Ascending aorta (tissue), 2 donors: ENCODE data around the gene MEDAG. TPM values are rescaled to one million over a fixed set of nuclear protein-coding genes. Genes with fewer than 3 reads are reported as not detected.

Source experiments
- DNase-seq, 2 donors: peaks; one replicate each; pipeline ENCODE4 v3.0.0-alpha.2; 2019; ENCODE audit warnings: low spot score in 2 of 2
- H3K27ac ChIP-seq, 2 donors: fragments of 200-600 bp; sonication (generic); one replicate each; pipeline ENCODE4 v1.5.1; 2016 to 2017; ENCODE audit warnings: mild to moderate bottlenecking in 1 of 2
- H3K27me3 ChIP-seq: fragments of 200-600 bp; sonication (generic); one replicate; pipeline ENCODE4 v1.5.1; 2017
- H3K36me3 ChIP-seq, 2 donors: fragments of 200-600 bp; sonication (generic); one replicate each; pipeline ENCODE4 v1.5.1; 2016
- H3K4me1 ChIP-seq, 2 donors: fragments of 200-600 bp; sonication (generic); one replicate each; pipeline ENCODE4 v1.5.1; 2016 to 2017; ENCODE audit warnings: mild to moderate bottlenecking in 1 of 2
- H3K4me3 ChIP-seq, 2 donors: fragments of 200-600 bp; sonication (generic); one replicate each; pipeline ENCODE4 v1.5.1; 2016 to 2017; ENCODE audit warnings: mild to moderate bottlenecking in 1 of 2
- H3K9me3 ChIP-seq, 2 donors: fragments of 200-600 bp; sonication (generic); one replicate each; pipeline ENCODE4 v1.5.1; 2016
- intact Hi-C: fragments of 100-400 bp; cut with DNase I; formaldehyde crosslinking; loops from one replicate; pipeline ENCODE4 v1.15.1; 2023
- total RNA-seq: library from RNA; depleted of rRNA; stranded (reverse); fragments of >200 nt; gene quantifications from one replicate; pipeline ENCODE4 v1.1.0, GENCODE V29; 2016
- TF ChIP-seq, protein P1 (sequence below), 3 experiments: fragments of 200-600 bp in 2 of 3; fragments of 450-650 bp in 1 of 3; sonication (generic) in 2 of 3; IDR thresholded peaks; one replicate each; pipeline ENCODE4 v1.5.1; 2016 to 2019; ENCODE audit warnings: antibody characterized with exemption in 3 of 3, mild to moderate bottlenecking in 1 of 3, moderate library complexity in 1 of 3

Gene MEDAG
- total RNA-seq, 1 donor from 2014 or later, result 98.8 TPM

DNA sequence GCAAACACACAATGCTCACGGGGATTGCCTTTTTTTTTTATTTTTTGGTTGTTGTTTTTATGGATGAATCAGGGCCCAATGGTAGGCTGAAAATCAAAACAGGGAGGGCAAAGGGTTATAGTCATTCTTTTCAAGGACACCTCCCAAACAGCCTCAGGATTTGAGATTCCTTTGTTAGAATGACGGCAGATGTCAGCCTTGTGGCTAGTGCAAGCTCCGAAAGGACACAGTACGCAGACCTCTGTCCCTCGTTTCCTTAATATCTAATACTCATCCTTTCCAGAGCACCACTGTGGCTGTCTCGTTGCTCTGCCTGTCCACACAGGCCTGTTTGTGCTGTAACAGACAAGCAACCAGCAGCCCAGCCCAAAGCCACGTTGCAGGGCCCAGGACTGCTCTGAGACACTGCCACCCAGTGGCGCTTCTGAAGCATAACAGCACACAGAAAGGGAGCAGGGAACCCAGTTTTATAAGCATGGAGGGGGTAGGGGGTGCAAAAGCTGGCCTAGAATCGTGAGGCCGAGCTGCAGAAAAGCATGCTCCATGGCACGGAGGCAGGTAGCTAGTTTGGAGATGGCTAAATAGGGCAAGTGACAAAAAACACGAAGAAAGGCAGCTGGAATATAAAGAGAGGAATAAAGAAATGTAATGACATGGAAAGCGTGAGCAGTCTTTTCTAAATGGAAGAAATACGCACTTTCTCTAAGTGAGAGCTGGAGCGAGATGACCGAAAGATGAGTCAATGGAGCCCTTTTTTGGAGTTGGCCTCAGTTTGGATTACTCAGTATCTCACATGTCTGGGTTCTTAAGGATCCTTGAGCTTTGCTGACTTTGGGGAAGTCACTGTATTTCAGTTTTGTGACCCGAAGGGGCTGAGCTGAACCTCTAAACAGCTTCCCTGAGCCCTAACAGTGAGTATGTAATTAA, 40.7 kb upstream of the MEDAG start:
- TF ChIP-seq, protein P1, sequence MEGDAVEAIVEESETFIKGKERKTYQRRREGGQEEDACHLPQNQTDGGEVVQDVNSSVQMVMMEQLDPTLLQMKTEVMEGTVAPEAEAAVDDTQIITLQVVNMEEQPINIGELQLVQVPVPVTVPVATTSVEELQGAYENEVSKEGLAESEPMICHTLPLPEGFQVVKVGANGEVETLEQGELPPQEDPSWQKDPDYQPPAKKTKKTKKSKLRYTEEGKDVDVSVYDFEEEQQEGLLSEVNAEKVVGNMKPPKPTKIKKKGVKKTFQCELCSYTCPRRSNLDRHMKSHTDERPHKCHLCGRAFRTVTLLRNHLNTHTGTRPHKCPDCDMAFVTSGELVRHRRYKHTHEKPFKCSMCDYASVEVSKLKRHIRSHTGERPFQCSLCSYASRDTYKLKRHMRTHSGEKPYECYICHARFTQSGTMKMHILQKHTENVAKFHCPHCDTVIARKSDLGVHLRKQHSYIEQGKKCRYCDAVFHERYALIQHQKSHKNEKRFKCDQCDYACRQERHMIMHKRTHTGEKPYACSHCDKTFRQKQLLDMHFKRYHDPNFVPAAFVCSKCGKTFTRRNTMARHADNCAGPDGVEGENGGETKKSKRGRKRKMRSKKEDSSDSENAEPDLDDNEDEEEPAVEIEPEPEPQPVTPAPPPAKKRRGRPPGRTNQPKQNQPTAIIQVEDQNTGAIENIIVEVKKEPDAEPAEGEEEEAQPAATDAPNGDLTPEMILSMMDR (IDR thresholded peaks at IDR 0.05), result peak; percentile 93 to 94 (median 94)
- DNase-seq, result peak in 1 of 2 donors; percentile 90
- Histone ChIP-seq H3K27me3 (no peaks in the 10 kb centered on the region), H3K9me3 (no peaks in the 10 kb centered on the region), H3K27ac (peak overlapping the region; percentile 87 to 97), H3K4me1 (peaks cover 7 to 46% of the 10 kb centered on the region in 2 donors), H3K4me3 (peak overlapping the region in 1 of 2 donors; percentile 4), H3K36me3 (no peaks in the 10 kb centered on the region)
- intact Hi-C loops, result loop anchor here (1.0 to 10.0 kb wide), 9 partner anchors 16 to 443 kb away; partner anchors contain the start of genes HMGB1, MEDAG, UBE2L5 and USPL1

DNA sequence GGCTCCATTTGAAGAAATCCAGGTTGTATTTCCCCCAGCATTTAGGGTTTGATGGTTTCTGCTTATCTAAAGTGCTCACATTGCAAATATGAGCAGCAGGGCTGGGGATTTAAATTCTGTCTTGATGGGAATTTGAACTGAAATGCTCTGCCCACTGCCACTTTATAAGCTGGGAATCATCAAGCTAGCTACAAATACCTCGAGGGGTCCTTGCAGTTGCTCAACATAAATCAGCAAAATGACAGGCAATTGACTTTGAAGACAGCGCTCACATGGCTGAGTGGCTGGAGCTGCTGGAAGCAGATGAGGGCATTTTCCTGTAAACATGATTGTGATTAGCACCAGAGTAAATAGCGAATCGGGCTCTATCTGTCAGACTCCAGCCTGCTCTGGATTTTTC, 39.4 kb upstream of the MEDAG start:
- intact Hi-C loops, result loop anchor here (5.0 to 10.0 kb wide), 4 partner anchors 124 to 402 kb away; partner anchors contain the start of genes HMGB1 and USPL1

DNA sequence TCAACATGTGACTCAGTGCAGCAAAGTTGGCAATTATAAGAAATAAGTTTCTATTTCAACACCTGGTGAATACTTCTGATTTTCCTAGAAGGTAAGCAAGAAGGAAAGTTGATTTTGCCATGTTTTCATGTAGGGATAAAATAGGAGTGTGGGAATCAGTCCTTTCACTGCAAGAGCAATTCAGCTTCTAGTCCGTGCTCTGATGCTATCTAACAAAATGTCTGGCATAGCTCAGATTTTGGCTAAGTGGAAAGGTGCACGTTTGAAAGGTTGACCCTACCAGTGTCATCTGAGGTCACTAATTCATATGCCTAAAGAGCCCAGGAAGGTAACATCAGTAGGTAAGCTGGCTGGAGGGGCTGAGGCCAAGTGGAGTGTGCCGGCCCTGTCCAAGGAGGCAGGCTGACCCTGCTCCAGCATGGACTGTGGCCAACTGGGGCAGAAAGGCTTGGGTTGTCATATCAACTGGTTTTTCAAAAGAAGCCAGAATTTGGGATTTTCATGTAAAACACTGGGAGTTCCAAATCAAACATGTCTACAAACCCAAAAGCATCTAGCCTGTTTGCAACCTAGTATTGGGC, 38.9 kb upstream of the MEDAG start:
- intact Hi-C loops, result loop anchor here (5.0 to 10.0 kb wide), 4 partner anchors 125 to 402 kb away; partner anchors contain the start of genes HMGB1 and USPL1
- Histone ChIP-seq H3K27me3 (no peaks in the 10 kb centered on the region), H3K4me1 (peaks cover 13 to 60% of the 10 kb centered on the region in 2 donors), H3K4me3 (no peak overlapping the region), H3K36me3 (no peaks in the 10 kb centered on the region), H3K9me3 (no peaks in the 10 kb centered on the region), H3K27ac (peak overlapping the region; percentile 22 to 97)
- peak in 1 of 2 donors; percentile 50 for DNase-seq
- TF ChIP-seq, protein P1 (IDR thresholded peaks at IDR 0.05), result no peak

More for the DNA sequence above, 39.4 kb upstream of the MEDAG start:
- no peak overlapping the region for H3K4me3 ChIP-seq
- H3K9me3 ChIP-seq, result no peaks in the 10 kb centered on the region
- TF ChIP-seq, protein P1 (IDR thresholded peaks at IDR 0.05), result no peak
- H3K27ac ChIP-seq, result peak overlapping the region; percentile 22 to 97
- no peaks in the 10 kb centered on the region for H3K27me3 ChIP-seq
- peaks cover 12 to 55% of the 10 kb centered on the region in 2 donors for H3K4me1 ChIP-seq
- no peaks in the 10 kb centered on the region for H3K36me3 ChIP-seq
- DNase-seq, result peak in 1 of 2 donors; percentile 49

DNA sequence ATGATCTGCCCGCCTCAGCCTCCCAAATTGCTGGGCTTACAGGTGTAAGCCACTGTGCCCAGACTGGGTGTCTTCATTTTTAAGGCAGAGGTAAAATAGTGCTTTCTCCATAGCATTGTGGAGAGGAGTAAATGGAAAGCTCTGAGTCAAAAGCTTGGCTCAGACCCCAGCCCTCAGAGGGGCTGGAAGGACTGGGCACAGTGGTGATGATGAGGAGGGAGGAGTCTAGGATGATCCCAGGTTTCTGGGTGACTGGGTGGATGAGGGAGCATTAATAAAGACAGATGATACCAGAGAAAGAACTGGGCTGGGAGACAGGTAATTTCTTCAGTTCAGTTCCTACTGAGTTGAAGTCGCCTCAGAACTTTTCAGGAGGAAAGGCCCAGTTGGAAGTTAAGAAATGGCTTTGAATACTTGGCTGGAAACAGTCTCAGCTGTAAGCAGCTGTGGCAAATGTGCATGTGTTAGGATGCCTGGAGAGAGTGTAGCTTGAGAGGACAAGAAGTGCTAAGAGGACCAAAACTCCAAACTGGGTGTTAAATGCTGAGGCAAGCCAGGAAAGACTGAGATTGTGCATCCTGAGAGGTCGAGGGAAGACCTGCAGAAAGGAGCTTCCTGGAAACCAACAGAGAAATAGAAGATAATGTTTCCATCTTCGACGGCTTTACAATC, 37.1 kb upstream of the MEDAG start:
- Histone ChIP-seq H3K9me3 (no peaks in the 10 kb centered on the region), H3K27ac (peak overlapping the region; percentile 88 to 90), H3K4me3 (no peak overlapping the region), H3K4me1 (peaks cover 19 to 64% of the 10 kb centered on the region in 2 donors), H3K36me3 (no peaks in the 10 kb centered on the region), H3K27me3 (no peaks in the 10 kb centered on the region)
- TF ChIP-seq, protein P1 (IDR thresholded peaks at IDR 0.05), result no peak
- intact Hi-C loops, result loop anchor here (5.0 to 10.0 kb wide), 4 partner anchors 127 to 404 kb away; partner anchors contain the start of genes HMGB1 and USPL1
- DNase-seq, result no peak

DNA sequence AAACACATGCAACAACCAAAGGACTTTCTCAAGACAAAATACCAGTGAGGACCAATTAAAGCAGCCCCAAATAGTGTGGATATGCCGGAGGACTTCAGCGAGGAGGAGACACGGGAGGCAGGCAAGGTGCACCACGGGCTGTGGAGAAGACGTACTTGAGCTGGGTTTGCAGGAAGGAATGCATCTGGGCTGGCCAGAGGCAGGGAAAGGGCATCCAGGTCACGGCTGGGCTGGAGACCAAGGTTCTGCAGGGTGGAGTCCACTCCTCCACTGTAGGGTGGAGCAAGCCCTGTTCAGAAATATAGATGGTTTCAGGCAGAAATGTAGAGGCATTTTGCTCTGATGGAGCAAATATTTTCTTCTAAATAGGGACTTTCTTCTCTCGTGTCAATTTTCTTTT, 36.6 kb upstream of the MEDAG start:
- DNase-seq, result no peak
- H3K4me1 ChIP-seq, result peaks cover 19 to 60% of the 10 kb centered on the region in 2 donors
- H3K27me3 ChIP-seq, result no peaks in the 10 kb centered on the region
- no peaks in the 10 kb centered on the region for H3K36me3 ChIP-seq
- no peaks in the 10 kb centered on the region for H3K9me3 ChIP-seq
- intact Hi-C loops, result loop anchor here (5.0 to 10.0 kb wide), 4 partner anchors 127 to 405 kb away; partner anchors contain the start of genes HMGB1 and USPL1
- H3K4me3 ChIP-seq, result no peak overlapping the region
- TF ChIP-seq, protein P1 (IDR thresholded peaks at IDR 0.05), result no peak
- peak overlapping the region; percentile 88 to 90 for H3K27ac ChIP-seq
